ENCODE data around the gene DNAJC15.
"Not testable (repeated sequence)": the region's sequence is repeated elsewhere in the genome, so short reads cannot be mapped to it uniquely, and the experiment has no call there.

Gene DNAJC15

GRCh38 chr13:43005460-43006236, 17.7 kb upstream of the DNAJC15 start:
- no peak for DNase-seq (ENCODE audit: low read depth)

- DNase-seq (ENCODE audit: low read depth): peak; percentile 59
Measured at GRCh38 chr13:43006893-43007631, 16.3 kb upstream of the DNAJC15 start.

- no peak for DNase-seq (ENCODE audit: low read depth)
Measured at GRCh38 chr13:43008596-43008995, 14.8 kb upstream of the DNAJC15 start.

DNA sequence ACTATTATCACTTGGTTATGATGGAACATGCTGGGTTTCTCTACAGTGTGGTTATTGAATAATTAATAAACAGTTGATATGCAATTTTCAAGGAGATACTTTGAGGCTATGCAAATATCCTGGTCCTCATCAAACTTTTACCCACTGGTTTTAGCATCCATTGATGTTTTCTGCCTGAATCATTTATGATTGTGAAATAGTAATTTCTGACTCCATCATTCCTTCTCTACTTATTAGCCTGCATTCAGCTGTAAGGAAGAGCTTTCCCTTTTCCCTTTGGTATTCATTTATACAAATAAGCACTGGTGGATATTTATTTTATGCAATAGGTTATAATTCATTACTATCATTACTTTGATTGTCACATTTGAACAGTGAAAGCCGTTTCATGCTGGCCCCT, 13.9 kb upstream of the DNAJC15 start:
- DNase-seq (ENCODE audit: low read depth): no peak

DNA sequence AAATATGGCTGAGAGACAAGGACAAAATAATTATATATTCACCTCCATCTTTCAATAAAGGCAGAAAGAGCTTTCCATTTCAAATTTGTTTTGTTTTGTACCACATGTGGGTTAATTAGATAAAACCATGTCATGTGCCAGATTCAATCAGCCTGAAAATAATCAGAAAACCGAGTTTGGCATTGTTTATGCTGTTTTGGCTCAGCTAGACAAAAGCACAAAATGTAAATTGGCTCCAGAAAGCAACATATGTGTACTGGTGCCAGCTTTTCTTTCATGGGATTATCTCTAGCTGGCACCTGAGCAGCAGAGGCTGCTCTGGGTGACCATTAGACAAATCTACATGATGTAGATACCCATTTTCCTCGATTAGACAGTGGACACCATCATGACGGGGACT, 9.2 kb upstream of the DNAJC15 start:
- DNase-seq (ENCODE audit: low read depth): no peak

DNA sequence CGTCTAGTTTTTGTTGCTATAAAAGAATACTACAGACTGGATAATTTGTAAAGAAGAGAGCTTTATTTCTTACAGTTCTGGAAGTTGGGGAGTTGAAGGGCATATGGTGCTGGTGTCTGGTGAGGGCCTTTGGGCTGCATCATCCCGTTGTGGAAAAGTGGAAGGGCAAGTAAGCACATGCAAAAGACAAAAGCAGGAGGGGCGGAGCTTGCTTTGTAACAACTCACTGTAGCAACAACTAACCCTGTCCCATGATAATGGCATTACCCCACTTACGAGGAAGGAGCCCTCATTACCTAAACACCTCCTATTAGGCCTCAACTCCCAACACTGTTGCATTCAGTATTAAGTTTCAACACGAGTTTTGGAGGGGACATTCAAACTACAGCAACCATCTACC, 7.2 kb upstream of the DNAJC15 start:
- no peak for DNase-seq (ENCODE audit: low read depth)

DNA sequence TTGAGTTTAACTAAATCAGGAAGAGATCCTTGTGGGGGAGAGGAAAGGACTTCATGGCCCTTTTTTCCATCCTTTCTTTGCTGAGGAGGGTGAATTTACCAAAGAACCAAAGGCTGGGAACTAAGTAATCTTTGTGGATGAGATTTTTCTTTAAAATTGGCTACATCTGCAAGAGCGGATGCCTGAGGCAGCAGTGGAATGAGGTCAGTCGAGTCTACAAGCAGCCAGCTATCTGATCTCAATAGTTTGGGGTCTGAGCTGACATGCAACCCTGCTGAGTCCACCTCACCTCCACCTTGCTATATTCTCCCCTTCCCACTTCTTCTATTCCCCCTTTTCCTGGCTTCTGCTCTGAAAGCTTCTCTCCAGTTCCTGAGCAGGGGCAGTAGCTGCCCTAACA, 3.6 kb upstream of the DNAJC15 start:
- DNase-seq (ENCODE audit: low read depth): no peak

GRCh38 chr13:43020794-43021193, 2.6 kb upstream of the DNAJC15 start:
- no peak for DNase-seq (ENCODE audit: low read depth)

DNA sequence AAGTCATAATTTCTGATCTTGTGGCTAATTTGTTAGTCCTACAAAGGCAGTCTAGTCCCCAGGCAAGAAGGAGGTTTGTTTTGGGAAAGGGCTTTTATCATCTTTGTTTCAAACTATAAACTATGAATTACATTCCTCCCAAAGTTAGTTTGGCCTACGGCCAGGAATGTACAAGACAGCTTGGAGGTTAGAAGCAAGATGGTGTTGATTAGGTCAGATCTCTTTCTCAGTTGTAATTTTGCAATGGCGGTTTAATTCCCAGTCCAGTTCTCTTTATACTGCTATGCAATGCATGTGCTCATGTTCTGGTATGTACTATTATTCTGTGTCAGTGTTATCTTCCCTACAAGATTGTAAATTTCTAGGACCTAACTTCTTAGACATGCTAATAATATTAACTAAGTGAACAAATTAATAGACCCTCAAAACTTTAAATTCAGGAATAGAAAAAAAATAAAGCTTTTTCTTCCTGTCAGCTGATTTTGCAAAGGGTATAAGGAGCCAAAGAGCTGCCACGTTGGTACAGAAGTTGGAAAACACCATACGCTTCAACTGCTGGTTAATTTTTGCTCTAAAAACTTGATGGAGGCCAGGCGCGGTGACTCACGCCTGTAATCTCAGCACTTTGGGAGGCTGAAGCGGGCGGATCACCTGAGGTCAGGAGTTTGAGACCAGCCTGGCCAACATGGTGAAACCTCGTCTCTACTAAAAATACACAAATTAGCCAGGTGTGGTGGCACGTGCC, 1.3 kb upstream of the DNAJC15 start:
- no peak for DNase-seq (ENCODE audit: low read depth)

DNA sequence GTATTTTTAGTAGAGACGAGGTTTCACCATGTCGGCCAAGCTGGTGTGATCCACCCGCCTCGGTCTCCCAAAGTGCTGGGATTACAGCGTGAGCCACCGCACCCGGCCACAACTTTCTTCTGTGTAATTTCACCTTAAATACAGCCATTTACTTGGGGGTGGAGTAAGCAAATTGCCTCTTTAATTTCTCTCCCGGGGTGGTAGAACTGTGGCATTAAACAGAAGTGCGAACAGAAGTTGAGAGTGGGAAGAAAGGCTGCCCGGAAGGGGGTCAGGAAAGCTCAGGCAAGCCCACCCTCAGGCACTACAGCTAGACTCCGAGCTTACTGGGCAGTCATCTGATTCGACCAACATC, 475 bp upstream of the DNAJC15 start:
- no peak for DNase-seq (ENCODE audit: low read depth)

DNA sequence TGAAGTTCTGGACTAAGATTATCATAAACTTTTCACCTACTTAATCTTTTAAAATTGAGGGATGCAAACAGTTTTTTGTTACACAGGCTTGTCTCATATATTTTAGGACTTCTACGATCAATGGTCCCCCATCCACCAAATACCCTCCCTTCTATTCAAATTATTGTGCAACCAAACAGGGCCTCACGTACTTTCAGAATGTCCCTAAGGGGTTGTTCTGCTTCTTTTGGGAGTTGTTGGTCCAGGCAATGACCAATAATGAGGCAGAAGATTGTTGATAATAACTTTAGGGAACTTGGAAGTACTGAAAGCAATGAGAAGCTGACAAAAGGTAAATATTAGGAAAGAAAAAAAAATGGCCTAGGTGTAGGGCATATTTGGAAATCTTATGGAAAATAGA, 2.9 kb downstream of the DNAJC15 start:
- no peak for DNase-seq (ENCODE audit: low read depth)

DNA sequence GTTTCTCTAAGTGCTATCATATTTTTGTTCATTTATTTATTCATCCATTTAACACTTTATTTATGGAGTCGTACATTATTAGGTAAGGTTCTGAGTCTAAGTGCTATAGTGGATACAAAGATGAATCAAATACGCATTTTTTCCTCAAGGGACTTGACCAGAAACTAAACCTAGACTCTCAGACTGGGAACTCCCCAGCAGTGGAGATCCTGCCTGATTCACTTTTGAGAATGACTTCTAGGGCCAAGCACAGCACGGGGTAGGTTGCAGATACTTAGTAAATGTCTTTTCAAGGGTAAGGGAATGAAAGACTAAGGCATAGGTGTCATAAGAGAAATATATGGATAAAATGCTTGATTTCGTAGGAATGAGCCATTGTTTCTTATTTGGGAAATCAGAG, 7.2 kb downstream of the DNAJC15 start:
- DNase-seq (ENCODE audit: low read depth): no peak

GRCh38 chr13:43031881-43032280, 8.5 kb downstream of the DNAJC15 start:
- no peak for DNase-seq (ENCODE audit: low read depth)

DNA sequence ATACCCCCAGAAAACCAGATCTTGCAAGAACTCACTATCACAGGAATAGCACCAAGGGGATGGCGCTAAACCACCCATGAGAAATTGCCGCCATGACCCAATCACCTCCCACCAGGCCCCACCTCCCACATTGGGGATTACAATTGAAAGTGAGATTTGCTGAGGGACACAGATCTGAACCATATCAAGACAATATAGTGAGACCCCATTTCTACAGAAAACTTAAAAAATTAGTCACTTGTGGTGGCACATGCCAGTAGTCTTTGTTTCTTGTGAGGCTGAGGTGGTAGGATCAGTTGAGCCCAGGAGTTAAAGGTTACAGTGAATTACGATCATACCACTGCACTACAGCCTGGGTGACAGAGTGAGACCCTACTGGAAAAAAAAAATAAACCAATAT, 9.7 kb downstream of the DNAJC15 start:
- no peak for DNase-seq (ENCODE audit: low read depth)

DNA sequence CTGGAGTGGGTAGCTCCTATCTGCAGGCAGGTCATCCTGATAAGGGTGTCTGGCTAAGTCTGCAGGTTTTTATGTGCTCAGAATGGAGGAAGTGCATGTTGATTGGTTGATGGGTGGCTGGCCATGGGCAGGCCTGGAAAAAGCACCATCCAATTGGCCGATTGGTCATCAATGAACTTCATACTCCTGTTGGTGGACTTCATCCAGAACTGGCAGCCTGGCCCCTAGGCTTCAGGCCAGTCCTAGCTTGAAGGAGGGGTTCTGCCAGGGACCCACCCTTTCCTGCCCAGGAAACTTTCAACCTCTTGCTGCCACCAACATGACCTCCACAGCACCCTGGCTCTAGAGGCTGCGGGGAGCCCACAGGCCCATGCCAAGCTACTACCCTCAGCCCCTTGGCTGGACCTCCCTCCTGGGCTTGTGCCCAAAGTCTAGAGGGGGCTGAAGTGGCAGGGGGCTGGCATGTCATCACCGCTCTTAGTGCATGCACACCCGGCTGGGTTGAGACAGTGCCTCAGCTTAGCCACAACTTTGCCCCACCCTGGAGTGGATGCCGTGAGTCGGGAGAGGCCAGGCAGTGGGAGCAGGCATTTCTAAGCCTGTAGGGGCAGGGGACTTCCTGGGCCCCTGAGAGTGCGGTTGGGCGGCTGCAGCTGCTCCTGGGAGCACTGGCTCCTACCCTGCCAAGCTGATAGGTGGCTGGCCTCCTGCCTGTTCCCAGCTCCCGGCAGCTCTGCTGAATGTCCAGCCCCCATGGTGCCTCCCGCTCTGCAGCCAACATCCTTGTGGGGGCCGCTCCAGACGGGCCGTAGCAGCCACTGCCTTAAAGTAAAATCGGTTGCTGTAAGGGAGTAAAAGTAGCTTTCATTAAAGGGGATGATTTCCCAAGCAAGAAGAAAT, 13.2 kb downstream of the DNAJC15 start:
- no peak for DNase-seq (ENCODE audit: low read depth)

DNA sequence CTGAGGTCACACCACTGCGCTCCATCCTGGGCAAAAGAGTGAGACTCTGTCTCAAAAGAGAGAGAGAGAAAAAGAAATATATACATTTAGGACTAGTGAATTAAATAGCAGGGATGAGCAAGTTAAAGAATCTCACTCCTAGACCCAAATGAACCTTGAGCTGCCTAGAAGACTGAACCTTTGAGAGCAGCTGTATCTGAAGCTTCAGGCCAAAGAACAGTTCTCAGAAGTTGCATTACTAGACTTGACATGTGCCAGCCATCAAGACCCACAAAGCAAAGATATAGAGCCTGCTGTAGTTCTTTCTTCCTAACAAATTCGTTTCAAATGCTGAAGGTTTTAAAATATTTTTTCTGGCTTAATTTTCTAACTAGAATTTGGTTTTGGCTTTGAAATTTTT, 16.6 kb downstream of the DNAJC15 start:
- DNase-seq (ENCODE audit: low read depth): no peak

GRCh38 chr13:43040581-43041368, 17.4 kb downstream of the DNAJC15 start:
- DNase-seq (ENCODE audit: low read depth): not testable (repeated sequence)

GRCh38 chr13:43041369-43041921, 18.1 kb downstream of the DNAJC15 start:
- no peak for DNase-seq (ENCODE audit: low read depth)

GRCh38 chr13:43042410-43042921, 19.1 kb downstream of the DNAJC15 start:
- DNase-seq (ENCODE audit: low read depth): no peak

DNA sequence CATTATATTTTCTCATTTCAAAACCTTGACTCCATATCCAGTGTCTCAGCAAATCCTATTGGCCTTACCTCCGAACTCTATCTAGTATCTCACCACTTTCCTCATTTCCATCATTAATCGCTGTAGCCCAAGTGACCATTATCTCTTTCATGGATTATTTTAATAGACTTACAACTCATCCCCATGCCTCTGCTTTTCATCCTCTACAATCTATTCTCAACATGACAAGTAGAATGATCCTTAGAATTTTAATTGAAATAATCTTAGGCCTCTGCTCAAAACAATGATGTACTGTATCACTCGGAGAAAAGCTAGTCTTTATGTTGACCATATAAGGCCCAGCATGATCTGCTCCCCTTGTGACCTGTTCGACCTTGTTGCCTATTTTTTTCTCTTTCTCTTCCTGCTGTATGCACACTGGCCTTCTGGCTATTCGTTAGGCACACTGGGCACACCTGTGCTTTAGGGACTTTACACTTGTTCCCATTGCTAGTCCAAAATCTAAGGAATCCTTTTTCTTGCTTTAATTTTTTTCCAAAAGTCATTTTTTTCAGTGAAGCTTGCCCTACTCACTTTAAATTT, 21.4 kb downstream of the DNAJC15 start:
- no peak for DNase-seq (ENCODE audit: low read depth)
